H1 (cell line): ENCODE measurements around the gene HDGFL3. TPM values are rescaled to one million over a fixed set of nuclear protein-coding genes. Genes with fewer than 3 reads are reported as not detected.

ENCODE experiments used
- CBX8 ChIP-seq: fragments of 300-800, 300-1000 bp; sonication (generic); IDR thresholded peaks from 2 replicates; pipeline ENCODE4 v1.7.1; 2016; ENCODE audit warnings: low read depth, low read length, borderline replicate concordance
- CHD2 ChIP-seq: IDR thresholded peaks from 2 replicates; pipeline ENCODE4 v1.6.1; 2012; ENCODE audit warnings: low read length, improper control_type of control experiment
- EGR1 ChIP-seq: IDR thresholded peaks from 2 replicates; pipeline ENCODE4 v1.6.1; 2011; ENCODE audit warnings: low read depth, low read length, borderline replicate concordance
- GABPA ChIP-seq: IDR thresholded peaks from 2 replicates; pipeline ENCODE4 v1.6.1; 2011; ENCODE audit warnings: mild to moderate bottlenecking, low read length, moderate library complexity, borderline replicate concordance; ENCODE audit not compliant: insufficient read depth
- KDM4A ChIP-seq: IDR thresholded peaks from one replicate; pipeline ENCODE4 v1.7.1; 2012; ENCODE audit warnings: low read depth, mild to moderate bottlenecking, moderate library complexity, low read length, inconsistent platforms; ENCODE audit not compliant: severe bottlenecking
- KDM5A ChIP-seq: fragments of 200-600 bp; IDR thresholded peaks from 2 replicates; pipeline ENCODE4 v1.7.1; 2012; ENCODE audit warnings: mild to moderate bottlenecking, low read length, inconsistent platforms, mixed read lengths
- MAFK ChIP-seq: IDR thresholded peaks from 2 replicates; pipeline ENCODE4 v1.6.1; 2012; ENCODE audit warnings: low read depth, mild to moderate bottlenecking, improper control_type of control experiment, low read length
- PHF8 ChIP-seq: fragments of 200-600 bp; sonication (generic); conservative IDR thresholded peaks from 2 replicates; pipeline ENCODE4 v1.7.1; 2012; ENCODE audit warnings: low read depth, mild to moderate bottlenecking, inconsistent platforms, low read length, moderate library complexity
- RXRA ChIP-seq: IDR thresholded peaks from 2 replicates; pipeline ENCODE4 v1.6.1; 2011; ENCODE audit warnings: low read depth, mild to moderate bottlenecking, low read length, moderate library complexity; ENCODE audit not compliant: insufficient read depth
- SIRT6 ChIP-seq: IDR thresholded peaks from one replicate; pipeline ENCODE4 v1.7.1; 2012; ENCODE audit warnings: low read length, inconsistent platforms
- SRF ChIP-seq: IDR thresholded peaks from 2 replicates; pipeline ENCODE4 v1.6.1; 2011; ENCODE audit warnings: mild to moderate bottlenecking, low read depth, low read length, moderate library complexity
- SUZ12 ChIP-seq: fragments of 200-600 bp; sonication (generic); IDR thresholded peaks from 2 replicates; pipeline ENCODE4 v1.6.1; 2012; ENCODE audit warnings: mild to moderate bottlenecking, inconsistent platforms, low read length, moderate library complexity, mixed read lengths
- polyA plus RNA-seq, 7 experiments: library from polyadenylated mRNA; depleted of rRNA in 3 of 7; stranded (reverse) in 5 of 7; unstranded in 2 of 7; fragments of >200 nt in 5 of 7; fragments of 200-250 nt in 2 of 7; gene quantifications; 1 replicate in 5 of 7; 2 replicates in 1 of 7; 4 replicates in 1 of 7; pipeline versions ENCODE4 v1.2.1 to v1.2.3, GENCODE V29; 2011 to 2013; ENCODE audit warnings: missing spikeins in 2 of 7, mixed read lengths in 2 of 7
- total RNA-seq: library from RNA; stranded (reverse); fragmentation: NEBNext Ultra II Directional; extraction: Animal tissue kit (Norgen Biotek cat#: 25700); gene quantifications from 2 replicates; pipeline ENCODE4 v1.2.1, GENCODE V29; 2021

HDGFL3 gene
- total and polyA plus RNA-seq, 2 of the 8 experiments (the other 6 are each of a cell fraction or from before 2014, with no cell fraction given) = 14.1 to 149 TPM

- TF ChIP-seq KDM4A (no peak), KDM5A (no peak), GABPA (no peak), RXRA (no peak), MAFK (no peak), SIRT6 (no peak), PHF8 (no peak), CBX8 (no peak), CHD2 (no peak), EGR1 (no peak), SRF (no peak), SUZ12 (no peak)
Observed at GRCh38 chr15:83230242-83230641, 22.6 kb upstream of the HDGFL3 start (continued).
